HepG2 (cell line): Measurements from ENCODE around the gene ATP4B. TPM values are rescaled to one million over a fixed set of nuclear protein-coding genes. Genes with fewer than 3 reads are reported as not detected.

Experiments used
- ATAC-seq: fragments of 200-7000 bp; cut with Tn5 transposase; 3 replicates; pipeline ENCODE4 v1.9.1; 2020; ENCODE audit warnings: mild to moderate bottlenecking, moderate library complexity
- BruUV-seq: library from RNA; stranded (reverse); fragments of 400-500 nt; replicated peaks from 2 replicates; lab custom pipeline; 2021; lab: Mats Ljungman, UMichigan
- CTCF ChIA-PET: fragments of 300-600 bp; formaldehyde crosslinking; extraction: SDS; loops from one replicate; lab custom pipeline; 2021; ENCODE audit warnings: low total read pairs, inconsistent platforms, low intra/inter-chr PET ratio; lab: Yijun Ruan, JAX
- POLR2A ChIA-PET: fragments of 350-600 bp; sonication (Branson Sonifier 250); formaldehyde crosslinking; loops from one replicate; lab custom pipeline; 2020; ENCODE audit warnings: antibody characterized with exemption, inconsistent platforms; lab: Yijun Ruan, JAX
- DNase-seq: peaks from one replicate; pipeline ENCODE4 v3.0.0-alpha.2; 2015; ENCODE audit warnings: low spot score
- FAIRE-seq: peaks from 3 replicates; lab custom pipeline; 2011; peaks lifted over from hg19 to GRCh38; lab: Jason Lieb, UNC
- H2AFZ ChIP-seq: one replicate; pipeline ENCODE4 v1.6.1; 2011; ENCODE audit warnings: low read length, inconsistent platforms
- H3K27ac ChIP-seq: fragments of 300-600 bp; 3 replicates; pipeline ENCODE4 v1.8.0; 2011; ENCODE audit warnings: mixed run types, mild to moderate bottlenecking, mixed read lengths, low read length, inconsistent platforms; ENCODE audit not compliant: insufficient read depth; ENCODE audit errors: extremely low read length
- H3K27me3 ChIP-seq, 2 experiments: fragments of 200-600 bp in 1 of 2; 2 replicates in 1 of 2; 3 replicates in 1 of 2; pipeline versions ENCODE4 v1.6.0 to v1.8.0; 2011; ENCODE audit warnings: low read length in 2 of 2, mild to moderate bottlenecking in 2 of 2, moderate library complexity in 2 of 2, inconsistent platforms in 1 of 2; ENCODE audit not compliant: insufficient read depth in 2 of 2, control insufficient read depth in 1 of 2
- H3K36me3 ChIP-seq, 2 experiments: fragments of 200-600 bp in 1 of 2; replicated peaks in 1 of 2; 2 replicates in 1 of 2; 3 replicates in 1 of 2; pipeline versions ENCODE4 v1.5.1 to v1.8.0; 2011; ENCODE audit warnings: low read length in 2 of 2, inconsistent platforms in 1 of 2; ENCODE audit not compliant: insufficient read depth in 2 of 2, control insufficient read depth in 1 of 2
- H3K4me1 ChIP-seq: 2 replicates; pipeline ENCODE4 v1.5.1; 2012; ENCODE audit warnings: low read length, inconsistent platforms; ENCODE audit not compliant: insufficient read depth
- H3K4me2 ChIP-seq: 2 replicates; pipeline ENCODE4 v1.6.0; 2011; ENCODE audit warnings: low read depth, low read length, inconsistent platforms
- H3K4me3 ChIP-seq, 3 experiments: fragments of 200-600 bp in 1 of 3; sonication (generic), shearing (Covaris generic) in 1 of 3; replicated peaks in 1 of 3; 2 replicates each; pipeline ENCODE4 v1.5.1; 2011 to 2016; ENCODE audit warnings: low read length in 3 of 3, inconsistent platforms in 2 of 3, low read depth in 2 of 3, mild to moderate bottlenecking in 2 of 3, control low read depth in 1 of 3, mixed read lengths in 1 of 3; ENCODE audit not compliant: insufficient read depth in 1 of 3
- H3K79me2 ChIP-seq: one replicate; pipeline ENCODE4 v1.6.1; 2011; ENCODE audit warnings: low read length, inconsistent platforms; ENCODE audit not compliant: insufficient read depth
- H3K9ac ChIP-seq: 2 replicates; pipeline ENCODE4 v1.6.0; 2011; ENCODE audit warnings: mild to moderate bottlenecking, low read depth, low read length, inconsistent platforms; ENCODE audit not compliant: insufficient read depth
- H3K9me3 ChIP-seq: 2 replicates; pipeline ENCODE4 v1.5.1; 2012; ENCODE audit warnings: mild to moderate bottlenecking, low read length
- H4K20me1 ChIP-seq: 2 replicates; pipeline ENCODE4 v1.6.0; 2011; ENCODE audit warnings: inconsistent platforms, mild to moderate bottlenecking, low read length, moderate library complexity; ENCODE audit not compliant: insufficient read depth
- ARNT ChIP-seq: fragments of 450-650 bp; IDR thresholded peaks from 2 replicates; pipeline ENCODE4 v1.6.1; 2017
- ATRX ChIP-seq: sonication (generic); formaldehyde crosslinking; IDR thresholded peaks from 2 replicates; pipeline ENCODE4 v1.4.0; 2020; ENCODE audit warnings: missing genetic modification reagents, borderline replicate concordance
- CBX2 ChIP-seq, 2 experiments: fragments of 200-600 bp in 1 of 2; sonication (generic); formaldehyde crosslinking in 1 of 2; IDR thresholded peaks; 2 replicates each; pipeline versions ENCODE4 v1.7.0 to v1.8.1; 2018 to 2022; ENCODE audit warnings: low read depth in 2 of 2, low read length in 1 of 2, mild to moderate bottlenecking in 1 of 2, missing genetic modification reagents in 1 of 2
- HNF4G ChIP-seq, 2 experiments: sonication (generic) in 1 of 2; formaldehyde crosslinking in 1 of 2; IDR thresholded peaks; 2 replicates each; pipeline versions ENCODE4 v1.4.0 to v1.6.1; 2011 to 2020; ENCODE audit warnings: borderline replicate concordance in 2 of 2, low read depth in 2 of 2, mild to moderate bottlenecking in 2 of 2, low read length in 1 of 2, missing genetic modification reagents in 1 of 2, moderate library complexity in 1 of 2
- MEIS2 ChIP-seq: sonication (generic); formaldehyde crosslinking; IDR thresholded peaks from 2 replicates; pipeline ENCODE4 v1.9.0; 2021; ENCODE audit warnings: mild to moderate bottlenecking, missing genetic modification reagents
- MIER2 ChIP-seq: IDR thresholded peaks from 2 replicates; pipeline ENCODE4 v1.6.1; 2016; ENCODE audit warnings: missing biosample characterization, missing genetic modification reagents
- TMF1 ChIP-seq: sonication (generic); formaldehyde crosslinking; IDR thresholded peaks from 2 replicates; pipeline ENCODE4 v1.8.1; 2022; ENCODE audit warnings: low read depth, missing genetic modification reagents
- ZBTB8A ChIP-seq: sonication (generic); formaldehyde crosslinking; IDR thresholded peaks from 2 replicates; pipeline ENCODE4 v1.4.0; 2020; ENCODE audit warnings: mild to moderate bottlenecking, low read depth, missing genetic modification reagents, borderline replicate concordance
- ZNF367 ChIP-seq: sonication (generic); formaldehyde crosslinking; IDR thresholded peaks from 2 replicates; pipeline ENCODE4 v1.4.0; 2020; ENCODE audit warnings: missing genetic modification reagents, borderline replicate concordance
- ZNF615 ChIP-seq: sonication (generic); formaldehyde crosslinking; IDR thresholded peaks from 2 replicates; pipeline ENCODE4 v1.5.0; 2020; ENCODE audit warnings: mild to moderate bottlenecking, missing genetic modification reagents, borderline replicate concordance
- ZNF850 ChIP-seq: sonication (generic); formaldehyde crosslinking; conservative IDR thresholded peaks from 2 replicates; pipeline ENCODE4 v1.9.0; 2021; ENCODE audit warnings: mild to moderate bottlenecking, missing genetic modification reagents
- WGBS: methylation state at CpG from one replicate; pipeline ENCODE4 v1.1.6; 2017; ENCODE audit warnings: low lambda C conversion rate; 5-methylcytosine and 5-hydroxymethylcytosine counted together
- in situ Hi-C: cut with HindIII; loops from 2 replicates; pipeline ENCODE4 v1.10.0; 2017; ENCODE audit warnings: low pct_unique_long_range_greater_than_20kb; ENCODE audit not compliant: extremely low pct_ligation_motif_present
- intact Hi-C: fragments of 100-400 bp; cut with micrococcal nuclease; formaldehyde crosslinking; loops from one replicate; pipeline ENCODE4 v1.10.0; 2022; ENCODE audit not compliant: unreplicated experiment
- polyA plus RNA-seq, 8 experiments: library from polyadenylated mRNA; depleted of rRNA in 3 of 8; stranded (reverse) in 7 of 8; unstranded in 1 of 8; fragments of >200 nt; fragmentation: Illumina TruSeq in 4 of 8; extraction: Trizol in 4 of 8; gene quantifications; 2 replicates each; pipeline versions ENCODE4 v1.2.1 to v1.2.3, GENCODE V29; 2011 to 2016; ENCODE audit warnings: low read depth in 4 of 8, missing spikeins in 1 of 8, mixed read lengths in 1 of 8; ENCODE audit not compliant: insufficient read depth in 1 of 8
- total RNA-seq, 5 experiments: library from RNA; depleted of rRNA; stranded (reverse); fragments of >200 nt; fragmentation: Illumina TruSeq; extraction: Trizol; gene quantifications; 2 replicates each; pipeline ENCODE4 v1.2.3, GENCODE V29; 2016; ENCODE audit warnings: low read depth in 1 of 5
- TF ChIP-seq, protein P1 (sequence below): conservative IDR thresholded peaks from 2 replicates; pipeline ENCODE4 v1.6.1; 2018; ENCODE audit warnings: missing genetic modification reagents

Gene ATP4B
- total and polyA plus RNA-seq, 2 of the 13 experiments (the other 11 are each of a cell fraction or from before 2014, with no cell fraction given), result not detected

DNA sequence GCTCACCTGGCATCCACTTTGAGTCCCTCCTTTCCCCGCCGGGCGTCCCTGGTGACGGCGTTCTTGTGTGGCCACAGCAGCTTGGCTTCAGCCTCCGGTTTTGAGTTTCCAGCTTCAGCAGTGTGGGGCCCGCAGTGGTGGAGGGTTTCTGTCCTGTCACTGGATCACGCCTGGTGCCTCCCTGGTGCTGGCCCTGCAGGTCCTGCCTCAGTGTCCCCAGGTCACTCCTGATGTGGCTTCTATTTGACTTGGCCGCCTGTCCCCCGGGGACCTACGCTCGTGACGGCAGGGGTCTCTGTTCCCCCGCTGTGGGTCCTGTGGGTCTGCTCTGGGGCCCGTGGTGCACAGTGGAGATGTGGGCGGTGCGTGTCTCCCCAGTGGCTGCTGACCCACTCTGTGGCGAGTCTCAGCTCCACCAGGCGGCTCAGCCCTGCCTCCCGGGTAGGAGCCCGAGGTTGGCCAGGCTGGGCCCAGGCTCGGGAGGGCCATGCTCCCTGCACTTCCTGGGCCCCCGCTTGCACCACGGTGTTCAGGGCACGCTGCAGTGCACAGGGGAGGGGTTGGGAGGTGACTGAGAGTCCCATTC is 1.9 kb downstream of the ATP4B start:
- intact Hi-C loops (no loop called here), in situ Hi-C loops (no loop called here)
- no TSS peak for BruUV-seq
- Histone ChIP-seq H3K27ac (no peak overlapping the region), H3K9me3 (no peaks in the 10 kb centered on the region), H3K27me3 (peaks cover 0 to 20% of the 10 kb centered on the region in 2 experiments; a peak in 3 of 5 replicates), H3K79me2 (no peaks in the 10 kb centered on the region), H3K4me2 (no peak overlapping the region), H3K9ac (no peak overlapping the region), H3K4me1 (peaks cover 6% of the 10 kb centered on the region; the same call in 1 of the 2 replicates), H4K20me1 (no peaks in the 10 kb centered on the region), H3K36me3 (no peaks in the 10 kb centered on the region), H3K4me3 (no peak overlapping the region), H2AFZ (no peak overlapping the region)
- DNase-seq (no peak), FAIRE-seq (no peak), ATAC-seq (peak; percentile 12; the same call in 2 of the 3 replicates)
- 31% methylated on average over 11 of the region's 25 CpGs for WGBS
- ChIA-PET POLR2A (no interaction called here), CTCF (no interaction called here)
- TF ChIP-seq ATRX (no peak), TMF1 (CRISPR knock-in tag) (no peak), MEIS2 (CRISPR knock-in tag) (no peak), ZNF615 (no peak), MIER2 (CRISPR knock-in tag) (no peak), CBX2 (IDR thresholded peaks at IDR 0.05; ENCODE audit: low read depth, low read length) (no peak), CBX2 (CRISPR knock-in tag; IDR thresholded peaks at IDR 0.05; ENCODE audit: low read depth) (no peak), ARNT (no peak), ZNF367 (no peak), ZNF850 (CRISPR knock-in tag) (no peak), HNF4G (IDR thresholded peaks at IDR 0.05; ENCODE audit: borderline replicate concordance, low read depth, low read length) (no peak), HNF4G (CRISPR knock-in tag; IDR thresholded peaks at IDR 0.05; ENCODE audit: borderline replicate concordance, low read depth) (no peak), ZBTB8A (no peak)
- TF ChIP-seq, protein P1, sequence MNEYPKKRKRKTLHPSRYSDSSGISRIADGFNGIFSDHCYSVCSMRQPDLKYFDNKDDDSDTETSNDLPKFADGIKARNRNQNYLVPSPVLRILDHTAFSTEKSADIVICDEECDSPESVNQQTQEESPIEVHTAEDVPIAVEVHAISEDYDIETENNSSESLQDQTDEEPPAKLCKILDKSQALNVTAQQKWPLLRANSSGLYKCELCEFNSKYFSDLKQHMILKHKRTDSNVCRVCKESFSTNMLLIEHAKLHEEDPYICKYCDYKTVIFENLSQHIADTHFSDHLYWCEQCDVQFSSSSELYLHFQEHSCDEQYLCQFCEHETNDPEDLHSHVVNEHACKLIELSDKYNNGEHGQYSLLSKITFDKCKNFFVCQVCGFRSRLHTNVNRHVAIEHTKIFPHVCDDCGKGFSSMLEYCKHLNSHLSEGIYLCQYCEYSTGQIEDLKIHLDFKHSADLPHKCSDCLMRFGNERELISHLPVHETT (CRISPR knock-in tag), result no peak
